SK-N-MC (cell line): ENCODE results near the gene KRTAP9-3.

Source experiments
- EZH2 ChIP-seq: fragments of 200-600 bp; sonication (generic); IDR thresholded peaks from one replicate; pipeline ENCODE4 v1.6.1; 2017; ENCODE audit warnings: antibody characterized with exemption
- POLR2AphosphoS5 ChIP-seq: IDR thresholded peaks from 2 replicates; pipeline ENCODE4 v1.6.1; 2012; ENCODE audit warnings: mild to moderate bottlenecking, low read depth, low read length, borderline replicate concordance

DNA sequence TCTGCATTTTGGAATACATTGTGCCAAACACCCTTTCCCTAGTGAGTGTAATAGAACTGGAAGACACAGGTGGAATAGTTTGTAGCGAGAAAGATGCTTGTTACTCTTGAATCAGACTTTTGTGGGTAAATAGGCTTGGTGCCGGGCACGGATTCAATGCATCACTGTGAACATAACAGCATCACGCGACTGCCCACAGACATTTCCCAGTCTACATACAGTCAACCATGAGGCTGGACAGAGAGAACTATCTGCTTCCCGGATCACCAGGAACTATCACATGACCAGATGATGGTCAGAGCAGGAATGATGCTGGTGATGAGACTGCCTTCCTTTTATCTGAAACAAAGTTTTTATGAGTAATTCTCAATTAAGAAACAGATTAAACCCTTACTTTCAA, 6.2 kb upstream of the KRTAP9-3 start:
- TF ChIP-seq EZH2, result no peak
- TF ChIP-seq POLR2AphosphoS5, result no peak
